Mesenchymal stem cell (in vitro differentiated cells and primary cell): Measurements from ENCODE around the gene HESX1.
A peak's percentile ranks its signal among the peaks of the same experiment; 100 is the strongest.

Experiments
- DNase-seq: peaks from one replicate; pipeline ENCODE4 v3.0.0-alpha.2; 2013
- H2AFZ ChIP-seq: one replicate; pipeline ENCODE4 v1.6.1; 2013; ENCODE audit warnings: low read depth, mild to moderate bottlenecking, control low read depth, inconsistent platforms, low read length, moderate library complexity
- H2AK5ac ChIP-seq: 2 replicates; pipeline ENCODE4 v1.6.1; 2013; ENCODE audit warnings: low read length, moderate library complexity, mild to moderate bottlenecking, inconsistent platforms; ENCODE audit not compliant: severe bottlenecking
- H2BK120ac ChIP-seq: one replicate; pipeline ENCODE4 v1.6.1; 2013; ENCODE audit warnings: low read depth, mild to moderate bottlenecking, inconsistent platforms, low read length, moderate library complexity
- H2BK12ac ChIP-seq, 2 experiments: one replicate each; pipeline ENCODE4 v1.6.1; 2013; ENCODE audit warnings: inconsistent platforms in 2 of 2, low read length in 2 of 2, mild to moderate bottlenecking in 2 of 2, moderate library complexity in 2 of 2, control low read depth in 1 of 2
- H2BK15ac ChIP-seq: one replicate; pipeline ENCODE4 v1.6.1; 2013; ENCODE audit warnings: mild to moderate bottlenecking, low read depth, inconsistent platforms; ENCODE audit not compliant: poor library complexity, severe bottlenecking
- H2BK5ac ChIP-seq: 2 replicates; pipeline ENCODE4 v1.6.1; 2013; ENCODE audit warnings: low read depth, mild to moderate bottlenecking, low read length, control low read depth, inconsistent platforms; ENCODE audit not compliant: poor library complexity, severe bottlenecking
- H3K14ac ChIP-seq, 2 experiments: one replicate each; pipeline ENCODE4 v1.6.1; 2013; ENCODE audit warnings: inconsistent platforms in 2 of 2, low read length in 2 of 2, control low read depth in 1 of 2, mild to moderate bottlenecking in 1 of 2, moderate library complexity in 1 of 2
- H3K18ac ChIP-seq, 2 experiments: one replicate each; pipeline ENCODE4 v1.6.1; 2013; ENCODE audit warnings: inconsistent platforms in 2 of 2, low read length in 2 of 2, control low read depth in 1 of 2, low read depth in 1 of 2, mild to moderate bottlenecking in 1 of 2
- H3K23ac ChIP-seq, 2 experiments: one replicate each; pipeline ENCODE4 v1.6.1; 2013; ENCODE audit warnings: inconsistent platforms in 2 of 2, low read length in 2 of 2, mild to moderate bottlenecking in 2 of 2, moderate library complexity in 2 of 2, control low read depth in 1 of 2
- H3K27ac ChIP-seq: 2 replicates; pipeline ENCODE4 v1.5.1; 2013; ENCODE audit warnings: mild to moderate bottlenecking, moderate library complexity, low read length, control low read depth, inconsistent platforms; ENCODE audit not compliant: poor library complexity, severe bottlenecking
- H3K27me3 ChIP-seq, 2 experiments: 2 replicates each; pipeline versions ENCODE4 v1.6.1 to v1.7.0; 2013; ENCODE audit warnings: low read length in 2 of 2, mild to moderate bottlenecking in 2 of 2, moderate library complexity in 2 of 2, control low read depth in 1 of 2, inconsistent platforms in 1 of 2; ENCODE audit not compliant: control insufficient read depth in 1 of 2, insufficient read depth in 1 of 2
- H3K36me3 ChIP-seq, 2 experiments: 2 replicates each; pipeline versions ENCODE4 v1.6.1 to v1.7.0; 2013; ENCODE audit warnings: low read length in 2 of 2, control low read depth in 1 of 2, inconsistent platforms in 1 of 2, low read depth in 1 of 2, mild to moderate bottlenecking in 1 of 2; ENCODE audit not compliant: insufficient read depth in 2 of 2, control insufficient read depth in 1 of 2
- H3K4ac ChIP-seq, 2 experiments: one replicate each; pipeline ENCODE4 v1.6.1; 2013; ENCODE audit warnings: inconsistent platforms in 2 of 2, low read length in 2 of 2, mild to moderate bottlenecking in 2 of 2, moderate library complexity in 2 of 2, control low read depth in 1 of 2, low read depth in 1 of 2
- H3K4me1 ChIP-seq: 2 replicates; pipeline ENCODE4 v1.6.1; 2013; ENCODE audit warnings: low read depth, low read length, control low read depth; ENCODE audit not compliant: control insufficient read depth, insufficient read depth
- H3K4me2 ChIP-seq: 2 replicates; pipeline ENCODE4 v1.6.1; 2013; ENCODE audit warnings: low read length, mild to moderate bottlenecking, inconsistent platforms; ENCODE audit not compliant: poor library complexity, severe bottlenecking
- H3K4me3 ChIP-seq, 2 experiments: 2 replicates each; pipeline versions ENCODE4 v1.5.1 to v1.7.0; 2013; ENCODE audit warnings: low read length in 2 of 2, mild to moderate bottlenecking in 2 of 2, control low read depth in 1 of 2, low read depth in 1 of 2; ENCODE audit not compliant: insufficient read depth in 1 of 2
- H3K79me1 ChIP-seq: replicated peaks from 2 replicates; pipeline ENCODE4 v1.6.1; 2013; ENCODE audit warnings: mild to moderate bottlenecking, control low read depth, low read length, inconsistent platforms; ENCODE audit not compliant: poor library complexity, severe bottlenecking
- H3K9ac ChIP-seq: 2 replicates; pipeline ENCODE4 v1.7.0; 2013; ENCODE audit warnings: mild to moderate bottlenecking, low read length, moderate library complexity
- H3K9me3 ChIP-seq: 2 replicates; pipeline ENCODE4 v1.7.0; 2013; ENCODE audit warnings: mild to moderate bottlenecking, low read length; ENCODE audit not compliant: control insufficient read depth
- H4K8ac ChIP-seq: one replicate; pipeline ENCODE4 v1.6.1; 2013; ENCODE audit warnings: inconsistent platforms, mild to moderate bottlenecking, low read length, moderate library complexity
- H4K91ac ChIP-seq: one replicate; pipeline ENCODE4 v1.6.1; 2013; ENCODE audit warnings: mild to moderate bottlenecking, low read length, inconsistent platforms
- WGBS: methylation state at CpG from one replicate; pipeline ENCODE4 v1.1.7; 2013; ENCODE audit warnings: mixed read lengths; 5-methylcytosine and 5-hydroxymethylcytosine counted together

Gene HESX1

DNA sequence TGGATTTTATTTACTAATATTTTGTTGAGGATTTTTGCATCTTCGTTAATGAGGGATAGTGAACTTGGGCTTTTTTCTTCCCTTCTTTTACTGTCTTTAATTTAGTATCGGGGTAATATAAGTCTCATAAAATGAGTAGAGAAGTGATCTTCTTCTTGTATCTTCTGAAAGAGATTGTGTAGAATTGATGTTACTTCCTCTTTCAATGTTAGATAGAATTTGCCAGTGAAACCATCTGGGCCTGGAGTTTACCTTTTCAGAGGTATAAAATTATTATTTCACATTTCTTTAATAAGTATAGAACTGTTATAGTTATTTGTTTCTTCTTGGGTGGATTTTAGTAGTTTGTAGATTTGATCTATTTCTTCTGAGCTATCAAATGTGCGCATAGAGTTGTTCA, 7.8 kb downstream of the HESX1 start:
- no peak overlapping the region for H3K4me2 ChIP-seq
- no peak overlapping the region for H3K18ac ChIP-seq
- no peak overlapping the region for H3K27ac ChIP-seq
- no peak overlapping the region for H2BK5ac ChIP-seq
- H2BK120ac ChIP-seq: no peak overlapping the region
- H2AFZ ChIP-seq: no peak overlapping the region
- no peak for DNase-seq
- H3K9ac ChIP-seq: no peak overlapping the region
- no peaks in the 10 kb centered on the region for H3K79me1 ChIP-seq
- WGBS: 94% methylated on average over 2 of the region's 3 CpGs
- H4K91ac ChIP-seq: no peak overlapping the region
- no peak overlapping the region for H3K14ac ChIP-seq
- H3K23ac ChIP-seq: no peak overlapping the region
- no peak overlapping the region for H2BK15ac ChIP-seq
- H2BK12ac ChIP-seq: no peak overlapping the region
- H3K36me3 ChIP-seq: no peaks in the 10 kb centered on the region
- H3K9me3 ChIP-seq: no peaks in the 10 kb centered on the region
- no peaks in the 10 kb centered on the region for H3K27me3 ChIP-seq
- no peak overlapping the region for H4K8ac ChIP-seq
- H3K4ac ChIP-seq: no peak overlapping the region
- H3K4me3 ChIP-seq: no peak overlapping the region
- H3K4me1 ChIP-seq: no peaks in the 10 kb centered on the region
- H2AK5ac ChIP-seq: no peak overlapping the region

DNA sequence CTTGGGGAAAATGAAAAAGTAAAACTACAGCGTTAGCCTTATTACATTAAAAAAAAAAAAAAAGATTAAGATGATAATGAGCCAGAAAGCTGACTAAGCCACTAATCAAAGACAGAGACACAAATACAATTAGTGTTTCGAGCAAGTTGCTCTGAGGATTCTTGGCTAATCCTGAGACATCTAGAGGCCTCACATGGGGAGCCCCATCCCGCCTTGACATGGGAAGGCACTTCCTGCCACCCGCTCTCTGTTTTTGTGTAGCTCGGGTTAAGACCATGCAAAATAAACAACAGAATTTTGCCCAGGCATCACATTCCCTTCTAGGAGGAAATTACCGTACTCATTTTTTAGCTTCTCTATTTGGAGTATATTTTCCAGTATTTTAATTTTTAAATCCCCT, 15.3 kb downstream of the HESX1 start:
- no peak overlapping the region for H2BK12ac ChIP-seq

DNA sequence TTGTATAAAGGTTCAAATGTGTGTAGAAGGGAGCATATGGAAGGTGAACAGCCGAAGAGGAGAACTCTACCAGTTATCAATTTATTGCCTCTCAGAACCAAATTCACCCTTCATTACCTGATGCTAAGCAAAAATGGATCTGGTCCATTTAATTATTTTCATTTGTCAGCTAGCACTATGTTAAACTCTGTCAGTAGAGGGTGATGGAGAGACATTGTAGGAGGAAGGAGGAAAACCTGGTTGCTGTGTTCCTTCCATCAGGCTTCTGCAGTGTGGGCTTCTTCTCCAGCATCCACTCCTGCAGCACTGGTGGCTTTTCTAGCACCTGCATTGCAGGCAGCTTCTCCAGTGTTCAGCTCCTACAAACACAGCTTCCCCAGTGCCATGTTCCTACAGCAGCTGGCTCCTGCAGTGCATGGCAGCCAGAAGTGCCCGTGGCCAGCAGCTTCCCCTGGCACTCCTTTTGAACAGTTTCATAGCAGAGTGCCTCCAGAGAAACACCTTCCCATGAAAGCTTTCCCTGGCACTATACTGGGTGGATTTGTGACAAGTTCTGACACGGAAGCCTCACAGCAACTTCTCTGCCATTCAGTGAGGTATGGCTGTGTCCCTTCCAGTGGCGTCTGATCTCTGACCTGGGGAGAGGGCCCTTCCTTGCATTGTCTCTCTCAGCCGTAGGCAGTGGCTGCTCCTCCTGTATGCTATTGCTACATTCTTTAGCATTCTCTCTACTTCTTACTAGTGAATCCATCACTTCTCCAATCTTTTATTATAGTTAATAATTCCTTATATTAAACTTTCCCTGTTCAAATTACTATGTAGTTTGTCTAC, 20.0 kb downstream of the HESX1 start:
- Histone ChIP-seq H3K4ac (no peak overlapping the region), H2BK12ac (no peak overlapping the region), H3K4me3 (no peak overlapping the region), H3K4me1 (no peaks in the 10 kb centered on the region), H3K23ac (no peak overlapping the region), H2BK120ac (no peak overlapping the region), H4K8ac (no peak overlapping the region), H3K9me3 (no peaks in the 10 kb centered on the region), H4K91ac (no peak overlapping the region), H3K27me3 (peaks cover 18 to 20% of the 10 kb centered on the region in 2 experiments), H2AK5ac (no peak overlapping the region), H2BK15ac (no peak overlapping the region), H3K18ac (no peak overlapping the region), H3K4me2 (no peak overlapping the region), H2AFZ (no peak overlapping the region), H3K36me3 (no peaks in the 10 kb centered on the region), H3K79me1 (no peaks in the 10 kb centered on the region), H2BK5ac (no peak overlapping the region), H3K27ac (no peak overlapping the region), H3K9ac (no peak overlapping the region), H3K14ac (no peak overlapping the region)
- WGBS: 80% methylated on average over 4 of the region's 5 CpGs
- peak; percentile 33 for DNase-seq

More for the DNA sequence above, 15.3 kb downstream of the HESX1 start:
- Histone ChIP-seq H3K9me3 (no peaks in the 10 kb centered on the region), H3K9ac (peak overlapping the region; percentile 1), H3K4me1 (no peaks in the 10 kb centered on the region), H3K27me3 (peaks cover 2 to 14% of the 10 kb centered on the region in 2 experiments), H2AK5ac (no peak overlapping the region), H3K27ac (no peak overlapping the region), H4K8ac (no peak overlapping the region), H3K36me3 (no peaks in the 10 kb centered on the region), H3K4me3 (no peak overlapping the region), H3K4me2 (no peak overlapping the region), H2BK15ac (no peak overlapping the region), H2BK120ac (no peak overlapping the region), H3K14ac (no peak overlapping the region), H4K91ac (no peak overlapping the region), H3K79me1 (no peaks in the 10 kb centered on the region), H3K18ac (no peak overlapping the region), H2AFZ (no peak overlapping the region), H3K4ac (no peak overlapping the region), H2BK5ac (no peak overlapping the region), H3K23ac (no peak overlapping the region)
- peak; percentile 22 for DNase-seq
- 6% methylated on average over 5 of the region's 6 CpGs for WGBS

DNA sequence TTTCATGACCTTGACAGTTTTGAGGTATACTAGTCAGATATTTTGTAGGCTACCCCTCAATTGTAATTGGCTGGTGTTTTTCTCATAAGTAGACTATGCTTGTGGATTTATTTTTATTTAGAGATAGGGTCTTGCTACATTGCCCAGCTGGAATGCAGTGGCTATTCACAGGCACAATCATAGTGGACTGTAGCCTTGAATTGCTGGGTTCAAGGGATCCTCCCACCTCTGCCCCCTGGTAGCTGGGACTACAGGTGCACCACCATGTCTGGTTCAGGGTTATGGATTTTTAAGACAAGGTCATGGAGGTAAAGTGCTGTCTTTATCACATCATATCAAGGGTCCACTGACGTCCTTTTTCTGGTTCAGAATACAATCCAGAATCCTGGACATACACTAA, 23.7 kb downstream of the HESX1 start:
- Histone ChIP-seq H4K91ac (no peak overlapping the region), H3K14ac (no peak overlapping the region), H3K27me3 (peaks cover 14 to 18% of the 10 kb centered on the region in 2 experiments), H3K27ac (no peak overlapping the region), H2BK120ac (no peak overlapping the region), H3K4me3 (no peak overlapping the region), H2BK12ac (no peak overlapping the region), H3K18ac (no peak overlapping the region), H2AK5ac (no peak overlapping the region), H3K4ac (no peak overlapping the region), H3K36me3 (no peaks in the 10 kb centered on the region), H2AFZ (no peak overlapping the region), H2BK5ac (no peak overlapping the region), H3K4me1 (no peaks in the 10 kb centered on the region), H3K79me1 (no peaks in the 10 kb centered on the region), H3K9ac (no peak overlapping the region), H4K8ac (no peak overlapping the region), H3K23ac (no peak overlapping the region), H3K4me2 (no peak overlapping the region), H3K9me3 (no peaks in the 10 kb centered on the region), H2BK15ac (no peak overlapping the region)
- DNase-seq: no peak
- 100% methylated on average over 1 of the region's 1 CpG for WGBS
